8988T (cell line): ENCODE measurements around the gene CSPG5.
A peak's percentile ranks its signal among the peaks of the same experiment; 100 is the strongest.

ENCODE experiments used
- DNase-seq: peaks from one replicate; pipeline ENCODE4 v3.0.0; 2011

Gene CSPG5

DNA sequence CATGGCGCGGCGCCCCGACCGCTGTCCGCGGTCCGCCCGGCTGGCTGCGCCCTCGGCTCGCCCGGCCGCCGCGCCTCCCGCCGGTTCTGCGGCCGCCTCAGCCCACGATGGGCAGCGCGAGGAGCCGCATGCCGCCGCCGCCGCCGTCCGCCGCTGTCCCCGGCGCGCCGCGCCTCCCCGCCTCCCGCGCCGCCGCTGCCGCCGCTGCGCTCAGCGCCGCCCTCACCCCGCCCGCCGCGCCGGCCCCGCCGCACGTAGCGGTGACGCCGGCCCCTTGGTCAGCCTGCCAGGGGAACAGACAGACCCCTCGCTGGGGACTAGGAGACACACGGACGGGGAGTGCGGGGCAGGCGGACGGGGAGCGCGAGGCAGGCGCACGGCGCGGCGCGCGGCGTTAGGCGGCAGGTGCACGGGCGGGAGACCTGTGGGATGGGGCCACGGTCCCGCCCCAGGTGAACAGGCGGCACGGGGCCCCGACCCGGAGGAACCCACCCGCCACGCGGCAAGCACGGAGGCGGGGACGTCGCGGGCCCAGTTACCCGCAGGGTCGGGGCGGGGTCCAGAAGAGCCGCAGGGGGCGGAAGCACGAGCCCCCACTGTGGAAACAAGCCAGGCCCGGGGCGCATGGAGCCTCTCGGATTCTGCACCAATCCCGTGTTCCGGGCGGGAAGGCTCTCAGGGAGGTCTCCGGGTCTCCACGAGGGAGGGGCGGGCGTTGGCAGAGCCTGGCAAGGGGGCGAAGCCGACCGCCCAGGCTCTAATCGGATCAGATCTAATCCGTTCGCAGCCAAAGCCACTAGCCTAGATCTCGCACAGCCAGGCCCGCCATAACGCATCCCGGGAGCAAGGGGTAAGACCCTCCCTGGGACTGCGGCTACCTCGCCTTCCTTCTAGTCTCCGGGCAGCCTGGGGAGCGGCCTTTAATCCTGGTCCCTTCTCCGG is at the start of gene CSPG5:
Gene CSPG5 (minus strand): TSS at position 175 of the 942 bp plus-strand sequence. CDS start 172 bp downstream, at position 3.
- peak; percentile 68 for DNase-seq

DNA sequence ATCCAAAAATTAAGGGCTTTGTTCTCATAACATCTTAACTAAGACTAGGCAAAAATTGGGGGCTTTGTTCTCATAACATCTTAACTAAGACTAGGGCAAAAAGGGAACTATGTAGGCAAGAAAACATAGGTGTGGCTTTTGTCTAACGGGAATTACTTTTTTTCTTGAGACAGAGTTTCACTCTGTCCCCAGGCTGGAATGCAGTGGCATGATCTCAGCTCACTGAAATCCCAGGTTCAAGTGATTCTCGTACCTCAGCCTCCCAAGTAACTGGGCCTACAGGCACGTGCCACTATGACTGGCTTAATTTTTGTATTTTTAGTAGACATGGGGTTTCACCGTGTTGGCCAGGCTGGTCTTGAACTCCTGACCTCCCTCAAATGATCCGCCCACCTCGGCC is 49.8 kb upstream of the CSPG5 start:
- no peak for DNase-seq

- no peak for DNase-seq
Measured at GRCh38 chr3:47622671-47623461, 44.2 kb upstream of the CSPG5 start.

GRCh38 chr3:47617086-47618010 is 38.7 kb upstream of the CSPG5 start:
- DNase-seq, result no peak

DNA sequence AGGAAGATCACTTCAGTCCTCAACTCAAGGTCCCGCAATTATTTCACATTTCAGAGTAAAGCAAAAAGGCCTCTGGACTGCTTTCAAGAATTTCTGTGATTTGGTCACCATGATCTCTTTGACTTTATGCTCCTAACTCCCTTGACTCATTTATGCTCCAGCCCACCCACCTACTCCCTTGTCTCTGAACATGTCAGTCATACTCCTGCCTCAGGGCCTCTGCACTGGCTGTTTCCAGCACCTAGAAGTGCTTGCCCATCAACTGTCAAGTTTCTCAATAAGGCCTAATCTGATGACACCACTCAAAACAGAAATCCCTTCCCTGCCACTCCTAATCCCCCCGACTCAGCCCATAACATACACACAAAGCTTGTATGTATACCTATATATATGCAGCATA is 36.1 kb upstream of the CSPG5 start:
- no peak for DNase-seq

DNA sequence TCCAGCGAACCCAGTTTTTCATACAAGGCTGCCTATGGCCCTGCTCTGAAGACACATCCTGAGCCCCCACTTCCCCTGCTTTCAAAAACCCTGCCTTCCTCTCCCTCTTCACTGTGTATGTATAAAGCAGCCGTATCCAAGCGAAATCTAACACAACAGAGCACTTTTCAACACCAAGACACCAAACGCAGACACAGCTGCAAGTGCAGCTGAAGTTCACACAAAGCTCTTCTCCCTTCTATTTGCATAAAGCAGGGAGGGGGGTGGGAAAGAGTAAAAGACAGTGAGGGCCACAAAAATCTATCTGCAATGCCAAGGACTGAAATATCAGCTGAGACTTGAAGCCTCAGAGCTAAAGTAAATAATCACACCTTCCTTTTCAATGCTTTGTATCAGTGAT is 35.1 kb upstream of the CSPG5 start:
- no peak for DNase-seq

DNA sequence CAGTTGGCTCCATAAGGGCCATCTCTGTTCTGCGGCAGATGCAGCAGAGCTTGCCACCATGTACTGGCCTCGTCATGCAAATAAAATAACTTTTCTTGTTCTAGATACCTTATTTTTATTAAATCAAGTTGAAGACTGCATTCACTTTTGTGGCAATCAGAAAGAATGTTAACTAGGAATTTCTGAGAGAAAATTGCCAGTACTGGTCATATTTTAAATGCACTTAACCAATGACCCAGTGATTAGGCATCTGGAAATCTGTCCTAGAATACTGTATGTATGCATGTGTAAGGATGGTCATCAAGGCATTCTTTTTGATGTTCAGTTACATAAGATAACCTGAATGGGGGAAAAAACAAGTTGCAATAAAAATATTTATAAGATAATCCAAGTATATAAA is 34.2 kb upstream of the CSPG5 start:
- DNase-seq, result no peak

GRCh38 chr3:47612178-47612577 is 33.5 kb upstream of the CSPG5 start:
- DNase-seq, result no peak

DNA sequence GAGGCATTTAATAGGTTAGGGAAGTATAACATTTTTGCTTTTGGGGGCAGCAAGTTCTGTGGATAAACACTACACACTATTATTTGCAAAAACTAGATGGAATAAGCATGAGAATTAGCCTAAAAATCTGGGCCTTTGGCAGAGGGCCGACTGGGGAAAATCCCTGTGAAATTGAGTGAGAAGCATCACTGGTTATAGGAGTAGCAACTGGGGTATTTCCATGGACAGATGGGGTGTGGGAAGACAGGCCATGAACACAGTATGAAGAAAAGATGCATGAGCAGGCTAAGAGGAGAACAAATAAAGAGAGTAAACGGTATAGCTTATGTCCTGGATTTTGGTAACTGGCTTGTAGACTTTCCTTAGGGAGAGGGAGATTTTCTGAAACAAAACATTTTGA is 32.9 kb upstream of the CSPG5 start:
- DNase-seq, result no peak

- DNase-seq, result no peak
Measured at GRCh38 chr3:47610583-47610982, 31.9 kb upstream of the CSPG5 start.

DNA sequence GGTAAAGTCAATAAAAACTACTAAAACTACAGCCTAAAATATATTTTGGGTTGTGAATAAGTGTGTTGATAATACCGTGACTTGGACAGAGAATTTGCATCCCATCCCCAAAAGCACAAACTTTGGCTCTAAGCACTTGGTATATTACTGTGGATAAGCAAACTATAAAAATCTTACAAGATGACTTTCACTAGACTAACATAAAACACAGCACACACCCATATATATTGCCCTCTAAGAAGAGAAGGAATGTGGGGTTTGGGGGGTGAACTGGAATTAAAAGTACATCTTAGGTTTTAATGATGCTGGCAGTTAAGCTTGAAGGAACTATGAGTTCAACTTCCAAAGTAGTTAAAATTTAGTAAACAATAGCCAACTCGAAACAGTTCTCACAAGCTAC is 28.7 kb upstream of the CSPG5 start:
- no peak for DNase-seq

GRCh38 chr3:47606165-47606564 is 27.5 kb upstream of the CSPG5 start:
- no peak for DNase-seq

- no peak for DNase-seq
Measured at GRCh38 chr3:47605652-47606051, 27.0 kb upstream of the CSPG5 start.

- DNase-seq, result no peak
Measured at GRCh38 chr3:47604145-47604544, 25.5 kb upstream of the CSPG5 start.

- no peak for DNase-seq
Measured at GRCh38 chr3:47603332-47603731, 24.7 kb upstream of the CSPG5 start.

- no peak for DNase-seq
Measured at GRCh38 chr3:47601281-47601680, 22.6 kb upstream of the CSPG5 start.

DNA sequence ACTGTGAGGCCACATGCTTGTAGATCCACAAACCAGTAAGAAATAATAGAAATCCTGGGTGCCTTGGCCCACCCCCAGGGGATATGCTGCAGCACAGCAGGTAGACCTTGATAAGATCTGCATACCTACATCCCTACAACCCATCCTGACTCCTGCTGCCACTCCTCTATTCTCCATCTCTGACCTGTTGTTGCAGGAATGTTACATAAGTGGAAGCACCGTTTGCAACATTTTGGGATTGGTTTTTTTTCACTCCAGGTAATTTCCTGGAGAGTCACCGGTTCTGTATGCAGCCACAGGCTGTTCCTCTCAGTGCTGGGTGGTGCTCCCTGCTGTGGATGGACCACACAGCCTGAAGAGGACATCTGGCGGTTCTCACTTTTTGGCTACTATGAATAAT is 16.1 kb upstream of the CSPG5 start:
- DNase-seq, result no peak

- DNase-seq, result no peak
Measured at GRCh38 chr3:47592066-47592795, 13.6 kb upstream of the CSPG5 start.

GRCh38 chr3:47590216-47590615 is 11.6 kb upstream of the CSPG5 start:
- DNase-seq, result no peak

- no peak for DNase-seq
Measured at GRCh38 chr3:47588587-47588986, 9.9 kb upstream of the CSPG5 start.

GRCh38 chr3:47588053-47588452 is 9.4 kb upstream of the CSPG5 start:
- DNase-seq, result no peak

DNA sequence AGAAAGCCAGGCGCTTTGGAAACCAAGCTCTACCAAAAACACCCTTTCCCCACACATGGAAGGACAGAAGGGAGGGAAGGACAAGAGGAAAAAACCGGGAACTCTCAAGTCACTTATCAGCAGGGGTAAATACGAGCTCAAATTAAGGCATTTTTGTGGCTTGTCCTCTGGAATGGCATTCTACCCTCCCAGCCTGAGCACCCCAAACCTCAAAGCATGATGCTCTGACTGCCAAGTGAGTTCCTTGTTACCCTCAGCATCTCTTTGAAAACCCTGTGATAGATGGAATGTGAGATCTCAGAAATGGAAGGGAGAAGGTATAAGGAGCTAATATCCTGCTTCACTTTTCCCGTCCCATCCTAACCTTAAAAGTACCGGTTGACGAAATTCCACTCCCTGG is 8.1 kb upstream of the CSPG5 start:
- DNase-seq, result no peak
